ENCODE measurements around the gene STXBP5.

The STXBP5 gene

DNA sequence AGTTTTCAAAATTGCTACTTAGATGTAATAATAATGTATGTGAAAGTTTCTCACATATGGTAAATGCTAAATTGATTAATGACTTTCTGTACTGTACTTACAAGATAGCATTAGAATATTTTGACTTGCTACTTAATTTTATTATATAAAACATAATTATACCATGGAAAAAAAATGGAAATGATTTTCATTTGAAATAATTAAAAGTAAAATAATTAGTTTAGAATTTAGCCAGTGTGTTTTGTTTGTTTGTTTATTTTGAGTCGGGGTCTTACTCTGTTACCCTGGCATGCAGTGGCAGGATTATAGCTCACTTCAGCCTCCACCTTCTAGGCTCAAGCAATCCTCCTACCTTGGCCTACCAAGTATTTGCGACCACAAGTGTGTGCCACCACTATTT is 7.1 kb downstream of the STXBP5 start:
- H3K36me3 ChIP-seq (ENCODE audit: low read depth): peaks cover 27% of the 10 kb centered on the region
- H3K27me3 ChIP-seq (ENCODE audit: insufficient read depth, poor library complexity, severe bottlenecking): no peaks in the 10 kb centered on the region
- TF ChIP-seq, protein P1, sequence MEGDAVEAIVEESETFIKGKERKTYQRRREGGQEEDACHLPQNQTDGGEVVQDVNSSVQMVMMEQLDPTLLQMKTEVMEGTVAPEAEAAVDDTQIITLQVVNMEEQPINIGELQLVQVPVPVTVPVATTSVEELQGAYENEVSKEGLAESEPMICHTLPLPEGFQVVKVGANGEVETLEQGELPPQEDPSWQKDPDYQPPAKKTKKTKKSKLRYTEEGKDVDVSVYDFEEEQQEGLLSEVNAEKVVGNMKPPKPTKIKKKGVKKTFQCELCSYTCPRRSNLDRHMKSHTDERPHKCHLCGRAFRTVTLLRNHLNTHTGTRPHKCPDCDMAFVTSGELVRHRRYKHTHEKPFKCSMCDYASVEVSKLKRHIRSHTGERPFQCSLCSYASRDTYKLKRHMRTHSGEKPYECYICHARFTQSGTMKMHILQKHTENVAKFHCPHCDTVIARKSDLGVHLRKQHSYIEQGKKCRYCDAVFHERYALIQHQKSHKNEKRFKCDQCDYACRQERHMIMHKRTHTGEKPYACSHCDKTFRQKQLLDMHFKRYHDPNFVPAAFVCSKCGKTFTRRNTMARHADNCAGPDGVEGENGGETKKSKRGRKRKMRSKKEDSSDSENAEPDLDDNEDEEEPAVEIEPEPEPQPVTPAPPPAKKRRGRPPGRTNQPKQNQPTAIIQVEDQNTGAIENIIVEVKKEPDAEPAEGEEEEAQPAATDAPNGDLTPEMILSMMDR (IDR thresholded peaks at IDR 0.05; ENCODE audit: poor library complexity, severe bottlenecking): no peak
- no peak overlapping the region for H3K4me3 ChIP-seq (ENCODE audit: severe bottlenecking)
- H3K4me1 ChIP-seq (ENCODE audit: insufficient read depth, poor library complexity, severe bottlenecking): peaks cover 32% of the 10 kb centered on the region
- DNase-seq (ENCODE audit: low spot score): no peak
- H3K27ac ChIP-seq (ENCODE audit: poor library complexity, severe bottlenecking): no peak overlapping the region
- no peaks in the 10 kb centered on the region for H3K9me3 ChIP-seq (ENCODE audit: severe bottlenecking)
- no peak for ATAC-seq (ENCODE audit: low read depth)

DNA sequence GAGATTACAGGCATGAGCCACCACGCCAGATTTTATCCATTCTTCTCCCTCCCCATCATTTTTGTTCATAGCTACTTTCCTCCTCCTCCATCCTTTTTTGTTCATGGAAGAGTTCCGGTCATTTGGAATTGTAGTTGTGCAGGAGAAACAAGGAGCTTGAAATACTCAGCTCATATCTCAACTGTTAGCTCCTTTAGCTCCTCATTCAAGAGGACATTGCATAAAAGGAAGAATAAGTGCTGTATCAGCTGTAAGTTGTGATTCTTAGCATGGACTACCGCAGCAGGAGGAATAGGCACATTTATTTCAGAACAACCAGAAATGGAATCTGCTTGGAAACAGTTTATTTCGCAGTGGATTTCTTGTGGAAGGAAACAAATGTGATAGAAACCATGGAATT is 7.6 kb downstream of the STXBP5 start:
- no peak overlapping the region for H3K4me3 ChIP-seq (ENCODE audit: severe bottlenecking)
- H3K36me3 ChIP-seq (ENCODE audit: low read depth): peaks cover 27% of the 10 kb centered on the region
- H3K4me1 ChIP-seq (ENCODE audit: insufficient read depth, poor library complexity, severe bottlenecking): peaks cover 30% of the 10 kb centered on the region
- no peak for ATAC-seq (ENCODE audit: low read depth)
- no peak overlapping the region for H3K27ac ChIP-seq (ENCODE audit: poor library complexity, severe bottlenecking)
- H3K9me3 ChIP-seq (ENCODE audit: severe bottlenecking): no peaks in the 10 kb centered on the region
- H3K27me3 ChIP-seq (ENCODE audit: insufficient read depth, poor library complexity, severe bottlenecking): no peaks in the 10 kb centered on the region
- TF ChIP-seq, protein P1 (IDR thresholded peaks at IDR 0.05; ENCODE audit: poor library complexity, severe bottlenecking): no peak
- no peak for DNase-seq (ENCODE audit: low spot score)

DNA sequence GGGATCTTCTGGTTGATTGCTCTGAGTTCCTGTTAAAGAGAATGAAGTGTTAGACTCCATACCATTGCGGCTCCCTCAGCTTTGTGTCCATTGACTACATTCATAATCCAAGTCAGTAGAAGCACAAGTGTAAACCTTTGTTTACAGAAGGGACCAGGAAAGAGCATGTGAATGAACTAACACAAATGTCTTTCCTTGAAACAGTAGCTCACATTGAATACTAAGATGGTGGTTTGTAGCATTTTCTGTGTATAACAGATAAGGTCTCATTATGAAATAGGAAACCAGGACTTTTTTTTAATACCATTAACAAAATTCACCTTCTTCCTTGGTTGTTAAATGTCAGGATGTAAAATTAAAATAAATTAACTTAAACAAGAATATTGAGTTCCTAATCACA is 8.4 kb downstream of the STXBP5 start:
- H3K27me3 ChIP-seq (ENCODE audit: insufficient read depth, poor library complexity, severe bottlenecking): no peaks in the 10 kb centered on the region
- no peaks in the 10 kb centered on the region for H3K9me3 ChIP-seq (ENCODE audit: severe bottlenecking)
- H3K36me3 ChIP-seq (ENCODE audit: low read depth): peaks cover 25% of the 10 kb centered on the region
- TF ChIP-seq, protein P1 (IDR thresholded peaks at IDR 0.05; ENCODE audit: poor library complexity, severe bottlenecking): no peak
- no peak for ATAC-seq (ENCODE audit: low read depth)
- no peak overlapping the region for H3K4me3 ChIP-seq (ENCODE audit: severe bottlenecking)
- H3K4me1 ChIP-seq (ENCODE audit: insufficient read depth, poor library complexity, severe bottlenecking): peaks cover 22% of the 10 kb centered on the region
- no peak overlapping the region for H3K27ac ChIP-seq (ENCODE audit: poor library complexity, severe bottlenecking)
- no peak for DNase-seq (ENCODE audit: low spot score)

DNA sequence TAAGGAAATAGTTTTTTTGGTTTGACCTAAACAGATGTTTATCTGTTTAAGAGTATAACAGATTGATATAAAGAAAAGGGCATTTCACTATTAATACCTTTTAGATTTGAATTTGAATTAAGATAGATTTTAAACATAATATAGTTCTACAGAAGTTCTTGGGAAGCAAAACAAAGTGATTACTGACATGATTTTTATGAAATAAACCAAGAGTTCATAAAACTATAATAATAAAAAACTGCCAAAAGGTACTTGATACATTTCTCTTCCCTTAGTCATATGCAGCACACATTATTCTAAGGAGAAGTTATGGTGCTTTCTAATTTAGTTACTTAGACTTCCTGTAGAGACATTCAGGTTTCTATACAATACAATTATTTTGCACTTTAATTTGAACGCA is 9.6 kb downstream of the STXBP5 start:
- Histone ChIP-seq H3K27me3 (ENCODE audit: insufficient read depth, poor library complexity, severe bottlenecking) (no peaks in the 10 kb centered on the region), H3K9me3 (ENCODE audit: severe bottlenecking) (no peaks in the 10 kb centered on the region), H3K27ac (ENCODE audit: poor library complexity, severe bottlenecking) (no peak overlapping the region), H3K36me3 (ENCODE audit: low read depth) (peaks cover 13% of the 10 kb centered on the region), H3K4me3 (ENCODE audit: severe bottlenecking) (no peak overlapping the region), H3K4me1 (ENCODE audit: insufficient read depth, poor library complexity, severe bottlenecking) (peaks cover 10% of the 10 kb centered on the region)
- ATAC-seq (ENCODE audit: low read depth): no peak; the same call in 2 of the 3 replicates
- DNase-seq (ENCODE audit: low spot score): no peak
- TF ChIP-seq, protein P1 (IDR thresholded peaks at IDR 0.05; ENCODE audit: poor library complexity, severe bottlenecking): no peak

DNA sequence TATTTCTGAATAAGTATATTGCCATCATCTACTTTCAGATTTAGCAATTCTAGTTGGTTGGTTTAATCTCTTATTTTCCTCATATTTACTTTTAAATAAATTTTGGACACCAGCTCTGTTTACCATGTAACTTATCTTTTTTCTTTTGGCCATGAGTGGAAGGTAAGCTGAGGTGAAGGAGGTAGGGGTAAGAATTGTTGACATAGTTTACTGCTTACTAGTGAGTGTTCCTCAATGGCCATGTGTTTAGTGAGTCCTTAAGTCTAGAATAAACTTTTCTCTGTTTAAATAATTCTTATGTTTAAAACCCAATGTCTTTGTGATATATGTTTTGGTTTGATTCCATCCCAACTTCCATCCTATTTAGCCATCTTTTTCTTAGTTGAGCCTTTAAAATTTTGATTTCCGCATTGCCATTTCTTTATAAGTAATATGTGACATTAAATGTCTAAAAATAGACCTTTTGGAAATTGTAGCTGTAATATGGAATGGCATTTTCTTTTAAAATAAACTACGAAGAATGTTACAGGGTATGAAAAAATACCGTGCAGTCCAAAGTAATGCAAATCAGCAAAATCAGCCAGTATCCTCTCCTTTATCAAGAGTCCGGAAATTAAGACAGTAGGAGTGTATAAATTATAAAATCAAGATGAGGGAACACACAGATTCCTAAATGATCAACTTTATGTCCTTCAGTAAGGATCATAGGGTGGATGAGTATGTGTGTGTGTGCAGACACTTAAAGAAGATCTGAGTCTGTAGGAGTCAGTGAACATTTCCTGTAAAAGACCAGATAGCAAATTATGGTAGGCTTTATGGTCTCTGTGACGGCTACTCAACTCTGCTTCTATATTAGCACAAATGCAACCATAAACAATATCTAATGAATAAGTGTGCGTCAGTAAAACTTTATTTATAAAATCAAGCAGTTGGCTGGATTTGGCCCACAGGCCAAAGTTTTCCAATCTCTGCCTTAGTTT is 10.3 kb downstream of the STXBP5 start:
- H3K9me3 ChIP-seq (ENCODE audit: severe bottlenecking): no peaks in the 10 kb centered on the region
- H3K27ac ChIP-seq (ENCODE audit: poor library complexity, severe bottlenecking): no peak overlapping the region
- no peak for DNase-seq (ENCODE audit: low spot score)
- H3K4me1 ChIP-seq (ENCODE audit: insufficient read depth, poor library complexity, severe bottlenecking): peaks cover 10% of the 10 kb centered on the region
- peaks cover 13% of the 10 kb centered on the region for H3K36me3 ChIP-seq (ENCODE audit: low read depth)
- no peak for ATAC-seq (ENCODE audit: low read depth)
- TF ChIP-seq, protein P1 (IDR thresholded peaks at IDR 0.05; ENCODE audit: poor library complexity, severe bottlenecking): no peak
- no peak overlapping the region for H3K4me3 ChIP-seq (ENCODE audit: severe bottlenecking)
- no peaks in the 10 kb centered on the region for H3K27me3 ChIP-seq (ENCODE audit: insufficient read depth, poor library complexity, severe bottlenecking)

Measured in RWPE2 (cell line).